HG02970 (cell line): Measurements from ENCODE around the gene EPN3.

Experiments
- ATAC-seq: cut with Tn5 transposase; IDR thresholded peaks from one replicate; pipeline ENCODE4 v1.9.1; 2021; ENCODE audit warnings: mild to moderate bottlenecking, moderate library complexity, moderate number of reproducible peaks; ENCODE audit not compliant: unreplicated experiment, low FRiP score

EPN3 gene

DNA sequence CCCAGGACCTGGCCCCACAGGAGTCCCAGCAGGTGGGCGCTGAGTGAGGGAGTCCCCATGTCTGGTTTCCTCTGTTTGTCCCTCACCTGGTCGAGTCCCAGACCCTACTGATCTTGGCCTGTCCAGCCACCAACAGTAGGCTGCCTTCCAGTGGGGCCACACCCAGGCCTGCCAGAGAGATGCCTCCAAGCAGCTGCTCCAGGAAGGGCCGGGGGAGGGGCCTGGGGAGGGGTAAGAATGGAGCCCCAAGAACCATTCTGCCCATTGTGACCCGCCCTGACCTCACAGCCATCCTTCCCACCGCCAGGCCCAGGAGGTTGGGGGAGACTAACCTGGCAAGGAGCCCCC lies 15.2 kb downstream of the EPN3 start:
- no peak for ATAC-seq

GRCh38 chr17:50548831-50549230 lies 16.3 kb downstream of the EPN3 start:
- ATAC-seq, result no peak

DNA sequence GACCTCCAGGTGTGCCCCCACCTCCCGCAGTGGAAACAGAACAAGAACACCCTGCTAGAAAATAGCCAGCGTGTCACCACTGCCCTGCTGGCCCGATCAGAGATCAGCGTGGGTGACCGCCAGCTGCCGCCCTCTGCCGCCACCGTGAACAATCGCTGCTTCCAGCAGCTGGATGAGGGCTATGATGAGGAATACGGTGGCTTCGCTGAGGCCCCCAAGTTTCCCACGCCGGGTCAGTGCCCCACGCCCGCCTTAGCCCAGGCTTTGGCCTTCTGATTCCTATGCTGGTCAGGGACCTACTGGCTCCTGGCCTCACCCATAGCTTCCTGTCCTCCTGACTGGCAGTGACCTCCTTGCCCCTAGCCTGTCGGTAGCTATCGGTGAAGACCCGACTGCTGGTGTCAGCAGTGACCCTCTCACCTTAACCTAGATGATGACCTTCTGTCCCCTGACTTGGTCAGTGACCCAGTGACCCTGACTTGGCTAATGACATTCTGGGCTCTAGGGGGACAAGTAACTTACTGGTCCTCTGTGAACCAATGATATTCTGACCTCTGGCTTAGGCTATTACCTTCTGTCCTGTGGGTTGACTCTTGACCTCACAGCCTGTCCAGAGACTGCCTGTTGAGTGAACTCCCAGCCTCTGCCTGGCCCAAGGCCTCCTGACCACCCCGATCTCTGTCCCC lies 16.9 kb downstream of the EPN3 start:
- ATAC-seq, result no peak

DNA sequence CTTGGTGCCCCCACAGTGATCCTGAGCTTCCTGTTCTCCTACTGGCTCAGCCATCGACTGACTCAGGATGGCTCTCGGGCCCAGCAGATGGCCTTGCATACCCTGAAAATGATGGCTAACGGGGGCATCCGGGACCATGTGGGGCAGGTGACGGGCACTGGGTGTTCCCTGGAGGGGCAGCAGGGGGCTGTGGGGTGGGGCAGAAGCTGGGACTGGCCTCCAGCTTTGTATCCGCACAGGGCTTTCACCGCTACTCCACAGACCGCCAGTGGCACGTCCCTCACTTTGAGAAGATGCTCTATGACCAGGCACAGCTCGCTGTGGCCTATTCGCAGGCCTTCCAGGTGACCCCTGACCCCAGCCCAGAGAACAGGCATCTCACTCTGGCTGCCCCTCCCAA lies 17.4 kb downstream of the EPN3 start:
- ATAC-seq, result no peak

GRCh38 chr17:50550661-50551432 lies 18.3 kb downstream of the EPN3 start:
- no peak for ATAC-seq

DNA sequence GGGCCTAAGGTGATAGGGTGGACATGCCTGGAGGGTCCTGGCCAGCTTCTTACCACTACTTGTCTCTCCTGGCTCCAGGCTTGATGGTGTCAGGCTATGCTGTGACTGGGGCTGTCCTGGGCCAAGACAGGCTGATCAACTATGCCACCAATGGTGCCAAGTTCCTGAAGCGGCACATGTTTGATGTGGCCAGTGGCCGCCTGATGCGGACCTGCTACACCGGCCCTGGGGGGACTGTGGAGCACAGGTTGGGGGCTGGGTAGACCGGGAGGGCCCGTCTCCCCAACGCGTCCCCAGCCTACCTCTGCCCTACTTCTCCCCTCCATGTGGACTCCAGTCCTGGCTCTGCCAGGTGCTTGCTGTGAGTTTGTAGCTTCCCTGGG lies 18.9 kb downstream of the EPN3 start:
- no peak for ATAC-seq

- ATAC-seq, result no peak
Observed at GRCh38 chr17:50551884-50552283, 19.3 kb downstream of the EPN3 start.

DNA sequence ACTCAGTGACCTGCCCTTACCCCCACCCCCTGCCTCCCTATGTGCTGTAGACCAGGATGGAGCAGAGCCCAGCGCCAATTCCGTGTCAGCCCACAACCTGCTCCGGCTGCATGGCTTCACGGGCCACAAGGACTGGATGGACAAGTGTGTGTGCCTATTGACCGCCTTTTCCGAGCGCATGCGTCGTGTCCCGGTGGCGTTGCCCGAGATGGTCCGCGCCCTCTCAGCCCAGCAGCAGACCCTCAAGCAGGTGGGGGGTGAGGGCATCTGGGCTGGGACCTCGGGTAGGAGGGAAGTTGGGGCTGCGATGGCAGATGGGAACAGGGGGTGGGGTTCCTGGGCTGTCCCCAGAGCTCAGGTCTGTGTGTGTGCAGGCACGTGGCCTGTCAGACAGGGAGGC lies 21.7 kb downstream of the EPN3 start:
- no peak for ATAC-seq

DNA sequence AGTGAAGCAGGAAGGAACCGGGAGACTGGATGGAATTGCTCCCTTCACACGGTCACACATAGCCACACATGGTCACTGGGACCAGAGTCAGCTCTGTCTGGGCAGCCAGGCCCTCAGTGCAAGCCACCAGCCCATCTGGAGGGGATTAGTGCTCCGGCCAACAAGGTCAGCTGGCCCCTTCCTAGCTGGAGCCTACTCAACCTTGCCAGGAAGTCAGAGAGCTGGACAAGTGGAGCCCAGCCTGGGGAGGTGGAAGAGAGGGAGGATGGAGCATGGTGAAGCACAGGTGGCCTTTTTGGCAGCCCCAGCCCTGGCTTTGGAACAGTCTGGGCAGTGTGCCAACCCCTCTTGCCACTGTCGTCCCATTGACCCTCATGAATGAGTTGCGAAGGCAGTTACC lies 24.3 kb downstream of the EPN3 start:
- no peak for ATAC-seq

- no peak for ATAC-seq
Observed at GRCh38 chr17:50557630-50558029, 25.1 kb downstream of the EPN3 start.

DNA sequence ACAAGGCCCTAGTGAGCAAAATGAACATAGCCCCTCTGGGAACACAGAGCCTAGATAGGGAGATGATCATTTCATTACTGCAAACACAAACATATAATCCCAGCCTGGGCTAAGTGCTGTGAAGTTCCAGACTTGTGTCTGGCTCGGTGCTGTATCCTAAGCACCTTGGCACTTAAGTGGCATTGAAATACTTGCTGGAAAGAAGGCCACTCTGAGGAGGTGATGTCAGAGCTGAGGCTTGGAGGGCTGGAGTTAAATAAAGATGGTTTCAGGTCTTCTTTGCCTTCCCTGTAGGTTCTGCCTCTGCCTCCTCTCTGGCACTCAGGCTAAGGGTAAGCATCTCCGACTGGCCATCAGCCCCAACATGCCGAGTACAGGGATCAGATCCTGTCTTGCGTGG lies 25.6 kb downstream of the EPN3 start:
- ATAC-seq, result no peak

GRCh38 chr17:50558581-50558940 lies 26.0 kb downstream of the EPN3 start:
- ATAC-seq, result no peak

- no peak for ATAC-seq
Observed at GRCh38 chr17:50558941-50559614, 26.5 kb downstream of the EPN3 start.

DNA sequence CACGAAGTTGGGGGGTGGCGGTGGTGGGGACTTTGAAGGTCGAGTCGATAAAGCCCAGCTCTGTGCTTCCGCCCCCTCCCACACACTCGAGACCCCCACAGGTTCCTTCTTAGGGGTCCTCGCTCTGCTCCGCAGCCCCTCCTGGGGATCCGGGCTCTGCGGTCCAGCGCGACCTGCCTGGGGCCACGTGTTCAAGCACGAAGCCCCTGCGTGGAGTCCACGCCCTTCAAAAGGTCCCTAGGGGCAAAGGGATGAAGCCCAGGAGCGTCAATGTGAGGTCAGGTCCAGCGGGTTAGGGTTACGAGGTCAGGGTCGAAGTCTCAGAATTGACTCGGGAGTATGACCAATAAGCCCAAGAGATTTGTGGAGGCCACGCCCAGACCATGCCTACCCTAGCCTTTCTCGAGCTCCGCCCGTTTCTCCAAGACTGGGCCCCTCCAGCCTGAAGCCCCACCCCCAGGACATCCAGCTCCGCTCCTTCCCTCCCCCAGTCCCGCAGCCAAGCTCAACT lies 27.2 kb downstream of the EPN3 start:
- ATAC-seq, result no peak

GRCh38 chr17:50560185-50560824 lies 27.8 kb downstream of the EPN3 start, which contains the start of gene CACNA1G:
Gene CACNA1G (plus strand): TSS chr17:50560715. CDS start chr17:50561460, 745 bp downstream.
- ATAC-seq, result peak; percentile 61

- peak; percentile 10 for ATAC-seq
Observed at GRCh38 chr17:50560931-50561745, 28.6 kb downstream of the EPN3 start.

GRCh38 chr17:50561746-50562141 lies 29.2 kb downstream of the EPN3 start:
- no peak for ATAC-seq

GRCh38 chr17:50562242-50563091 lies 29.9 kb downstream of the EPN3 start:
- no peak for ATAC-seq

- no peak for ATAC-seq
Observed at GRCh38 chr17:50563092-50563511, 30.6 kb downstream of the EPN3 start.
